Fibroblast of lung (primary cell): ENCODE results near the gene VAMP3.

ENCODE experiments used
- EZH2 ChIP-seq: IDR thresholded peaks from 2 replicates; pipeline ENCODE4 v1.5.1; 2012; ENCODE audit warnings: low read length, control low read depth, mild to moderate bottlenecking; ENCODE audit errors: missing control alignments
- TF ChIP-seq, protein P1 (sequence below), 2 donors: IDR thresholded peaks in 1 of 2; conservative IDR thresholded peaks in 1 of 2; 1 replicate in 1 of 2; 2 replicates in 1 of 2; pipeline ENCODE4 v1.5.1; 2011 to 2012; ENCODE audit warnings: low read length in 2 of 2, control low read depth in 1 of 2, inconsistent platforms in 1 of 2, low read depth in 1 of 2, mild to moderate bottlenecking in 1 of 2

DNA sequence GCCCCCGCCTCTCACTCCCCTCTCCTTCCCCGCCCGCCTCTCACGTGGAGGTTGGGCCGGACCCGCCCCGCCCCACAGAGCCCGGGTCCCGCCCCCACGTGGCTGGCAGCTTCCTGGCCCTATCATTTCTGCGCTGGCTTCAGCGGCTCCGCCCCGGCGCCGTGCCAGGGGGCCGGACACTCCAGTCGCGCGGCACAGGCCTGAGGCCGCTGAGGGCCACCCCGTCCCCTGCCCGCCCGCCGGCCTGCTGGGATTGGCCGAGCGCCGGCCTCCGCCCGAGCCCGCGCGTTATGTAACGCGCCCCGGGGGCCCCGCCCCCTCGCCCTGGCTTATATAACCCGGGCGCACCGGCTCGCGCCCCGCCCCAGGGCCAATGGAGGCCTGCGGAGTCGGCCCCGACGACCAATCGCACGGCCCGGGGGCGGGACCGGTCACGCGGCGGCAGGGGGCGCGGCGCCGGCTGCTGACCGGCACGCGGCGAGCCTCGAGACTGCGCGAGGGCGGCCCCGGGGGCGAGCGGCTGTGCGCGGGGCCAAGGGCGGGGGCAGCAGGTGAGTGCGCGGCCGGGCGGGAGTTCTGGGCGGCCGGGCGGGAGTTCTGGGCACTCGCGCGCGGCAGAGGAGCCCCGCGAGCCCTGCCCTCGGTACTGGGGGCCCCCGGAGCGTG lies 12.9 kb downstream of the VAMP3 start, which contains the start of gene PER3:
- TF ChIP-seq, protein P1, sequence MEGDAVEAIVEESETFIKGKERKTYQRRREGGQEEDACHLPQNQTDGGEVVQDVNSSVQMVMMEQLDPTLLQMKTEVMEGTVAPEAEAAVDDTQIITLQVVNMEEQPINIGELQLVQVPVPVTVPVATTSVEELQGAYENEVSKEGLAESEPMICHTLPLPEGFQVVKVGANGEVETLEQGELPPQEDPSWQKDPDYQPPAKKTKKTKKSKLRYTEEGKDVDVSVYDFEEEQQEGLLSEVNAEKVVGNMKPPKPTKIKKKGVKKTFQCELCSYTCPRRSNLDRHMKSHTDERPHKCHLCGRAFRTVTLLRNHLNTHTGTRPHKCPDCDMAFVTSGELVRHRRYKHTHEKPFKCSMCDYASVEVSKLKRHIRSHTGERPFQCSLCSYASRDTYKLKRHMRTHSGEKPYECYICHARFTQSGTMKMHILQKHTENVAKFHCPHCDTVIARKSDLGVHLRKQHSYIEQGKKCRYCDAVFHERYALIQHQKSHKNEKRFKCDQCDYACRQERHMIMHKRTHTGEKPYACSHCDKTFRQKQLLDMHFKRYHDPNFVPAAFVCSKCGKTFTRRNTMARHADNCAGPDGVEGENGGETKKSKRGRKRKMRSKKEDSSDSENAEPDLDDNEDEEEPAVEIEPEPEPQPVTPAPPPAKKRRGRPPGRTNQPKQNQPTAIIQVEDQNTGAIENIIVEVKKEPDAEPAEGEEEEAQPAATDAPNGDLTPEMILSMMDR (conservative IDR thresholded peaks at IDR 0.05 in 1 of 2, IDR thresholded peaks at IDR 0.05 in 1 of 2; ENCODE audit: low read depth in 1 of 2, low read length in 2 of 2) = no peak
- TF ChIP-seq EZH2 = no peak
